GM12878 (cell line): ENCODE data around the gene LRRC14B. TPM values are rescaled to one million over a fixed set of nuclear protein-coding genes. Genes with fewer than 3 reads are reported as not detected.

ENCODE experiments used
- ATAC-seq: fragments of 200-7000 bp; cut with Tn5 transposase; 3 replicates; pipeline ENCODE4 v1.9.1; 2020; ENCODE audit warnings: mild to moderate bottlenecking, moderate library complexity
- BruUV-seq: library from RNA; stranded (reverse); fragments of 400-500 nt; replicated peaks from 2 replicates; lab custom pipeline; 2021; lab: Mats Ljungman, UMichigan
- CTCF ChIA-PET: fragments of 300-600 bp; sonication (Branson Sonifier 250); formaldehyde crosslinking; extraction: SDS; loops from one replicate; lab custom pipeline; 2021; ENCODE audit warnings: inconsistent platforms; lab: Yijun Ruan, JAX
- POLR2A ChIA-PET: fragments of 350-600 bp; formaldehyde crosslinking; extraction: SDS; loops from one replicate; lab custom pipeline; 2021; ENCODE audit warnings: inconsistent platforms; lab: Charles Lee
- RAD21 ChIA-PET: fragments of 300-600 bp; sonication (Branson Sonifier 250); formaldehyde crosslinking; loops from one replicate; lab custom pipeline; 2023; ENCODE audit warnings: antibody characterized with exemption; ENCODE audit not compliant: unreplicated experiment; lab: Charles Lee
- SMC1A ChIA-PET: fragments of 300-600 bp; sonication (Branson Sonifier 250); formaldehyde crosslinking; loops from one replicate; lab custom pipeline; 2023; ENCODE audit not compliant: unreplicated experiment, uncharacterized antibody; lab: Charles Lee
- DNase-seq: peaks from one replicate; pipeline ENCODE4 v3.0.0-alpha.2; 2011; ENCODE audit warnings: low read depth, low spot score
- FAIRE-seq: peaks from 3 replicates; lab custom pipeline; 2011; peaks lifted over from hg19 to GRCh38; lab: Jason Lieb, UNC
- H2AFZ ChIP-seq: 2 replicates; pipeline ENCODE4 v1.6.0; 2011; ENCODE audit warnings: low read depth, low read length, control low read depth; ENCODE audit not compliant: control insufficient read depth
- H3K27ac ChIP-seq: 2 replicates; pipeline ENCODE4 v1.5.1; 2011; ENCODE audit warnings: control low read depth; ENCODE audit not compliant: control insufficient read depth, insufficient read depth
- H3K27me3 ChIP-seq, 2 experiments: replicated peaks in 1 of 2; 2 replicates each; pipeline versions ENCODE4 v1.6.0 to v1.6.1; 2011; ENCODE audit warnings: low read length in 1 of 2; ENCODE audit not compliant: control insufficient read depth in 2 of 2, insufficient read depth in 2 of 2
- H3K36me3 ChIP-seq, 2 experiments: 2 replicates each; pipeline ENCODE4 v1.5.1; 2011; ENCODE audit warnings: low read length in 1 of 2; ENCODE audit not compliant: control insufficient read depth in 2 of 2, insufficient read depth in 2 of 2
- H3K4me1 ChIP-seq: 2 replicates; pipeline ENCODE4 v1.6.1; 2011; ENCODE audit warnings: mild to moderate bottlenecking, low read length, moderate library complexity, mixed read lengths; ENCODE audit not compliant: control insufficient read depth, insufficient read depth
- H3K4me2 ChIP-seq: 2 replicates; pipeline ENCODE4 v1.6.0; 2011; ENCODE audit warnings: control low read depth; ENCODE audit not compliant: control insufficient read depth, insufficient read depth
- H3K4me3 ChIP-seq: fragments of 200-600 bp; sonication (generic); 2 replicates; pipeline ENCODE4 v1.5.1; 2016
- H3K79me2 ChIP-seq: 2 replicates; pipeline ENCODE4 v1.6.0; 2011; ENCODE audit warnings: low read length; ENCODE audit not compliant: control insufficient read depth, insufficient read depth
- H3K9ac ChIP-seq: 2 replicates; pipeline ENCODE4 v1.8.0; 2011; ENCODE audit warnings: low read length, control low read depth, mixed read lengths; ENCODE audit not compliant: control insufficient read depth, insufficient read depth
- H3K9me3 ChIP-seq: replicated peaks from 3 replicates; pipeline ENCODE4 v1.5.1; 2011; ENCODE audit warnings: mild to moderate bottlenecking, low read length; ENCODE audit not compliant: control insufficient read depth, insufficient read depth
- H4K20me1 ChIP-seq: 2 replicates; pipeline ENCODE4 v1.6.0; 2011; ENCODE audit not compliant: control insufficient read depth, insufficient read depth
- ATF2 ChIP-seq: IDR thresholded peaks from 2 replicates; pipeline ENCODE4 v1.6.1; 2012; ENCODE audit warnings: low read length, inconsistent platforms
- BCLAF1 ChIP-seq: fragments of 450-650 bp; IDR thresholded peaks from 2 replicates; pipeline ENCODE4 v1.6.1; 2017; ENCODE audit warnings: antibody characterized with exemption, mild to moderate bottlenecking, moderate library complexity
- CREB1 ChIP-seq: IDR thresholded peaks from 2 replicates; pipeline ENCODE4 v1.6.1; 2012; ENCODE audit warnings: low read depth, mild to moderate bottlenecking, inconsistent platforms
- ETV6 ChIP-seq, 2 experiments: fragments of 450-650 bp in 1 of 2; IDR thresholded peaks in 1 of 2; conservative IDR thresholded peaks in 1 of 2; 2 replicates each; pipeline ENCODE4 v1.6.1; 2014; ENCODE audit warnings: antibody characterized with exemption in 1 of 2, borderline replicate concordance in 1 of 2, low read depth in 1 of 2, mild to moderate bottlenecking in 1 of 2, moderate library complexity in 1 of 2
- GATAD2B ChIP-seq: fragments of 450-650 bp; conservative IDR thresholded peaks from 2 replicates; pipeline ENCODE4 v1.6.1; 2017; ENCODE audit warnings: low read depth, mild to moderate bottlenecking, moderate library complexity
- KDM1A ChIP-seq: fragments of 200-600 bp; sonication (generic); IDR thresholded peaks from 2 replicates; pipeline ENCODE4 v1.6.1; 2016; ENCODE audit warnings: borderline replicate concordance
- KLF5 ChIP-seq: fragments of 450-650 bp; IDR thresholded peaks from 2 replicates; pipeline ENCODE4 v1.6.1; 2014; ENCODE audit warnings: mild to moderate bottlenecking; ENCODE audit not compliant: partially characterized antibody
- MEF2A ChIP-seq: IDR thresholded peaks from 2 replicates; pipeline ENCODE4 v1.6.1; 2011; ENCODE audit warnings: low read depth, mild to moderate bottlenecking, low read length, moderate library complexity; ENCODE audit not compliant: insufficient read depth
- MYB ChIP-seq: fragments of 150-350 bp; IDR thresholded peaks from 2 replicates; pipeline ENCODE4 v1.6.1; 2014; ENCODE audit warnings: mild to moderate bottlenecking, low read depth, low read length, borderline replicate concordance
- POU2F2 ChIP-seq: IDR thresholded peaks from 3 replicates; pipeline ENCODE4 v1.6.1; 2011; ENCODE audit warnings: low read depth, mild to moderate bottlenecking, low read length, borderline replicate concordance
- REST ChIP-seq: IDR thresholded peaks from 2 replicates; pipeline ENCODE4 v1.6.1; 2012; ENCODE audit warnings: mild to moderate bottlenecking, low read depth, low read length
- STAT3 ChIP-seq: IDR thresholded peaks from 2 replicates; pipeline ENCODE4 v1.6.1; 2011; ENCODE audit warnings: low read depth, low read length, improper control_type of control experiment
- TARDBP ChIP-seq: IDR thresholded peaks from 2 replicates; pipeline ENCODE4 v1.6.1; 2016; ENCODE audit warnings: borderline replicate concordance
- TBL1XR1 ChIP-seq: IDR thresholded peaks from 2 replicates; pipeline ENCODE4 v1.6.1; 2012; ENCODE audit warnings: low read depth, low read length, improper control_type of control experiment
- ZZZ3 ChIP-seq: IDR thresholded peaks from 2 replicates; pipeline ENCODE4 v1.6.1; 2011; ENCODE audit warnings: low read depth; ENCODE audit not compliant: control insufficient read depth, insufficient read length
- WGBS: methylation state at CpG from one replicate; pipeline ENCODE4 v1.1.6; 2016; ENCODE audit warnings: low lambda C conversion rate; ENCODE audit not compliant: insufficient replicate concordance, insufficient coverage; ENCODE audit errors: missing lambda C conversion rate; 5-methylcytosine and 5-hydroxymethylcytosine counted together
- in situ Hi-C: fragments of 300-500 bp; cut with MboI; formaldehyde crosslinking; loops from 9 replicates; pipeline ENCODE4 v1.14.3; 2018; ENCODE audit warnings: mixed read lengths
- intact Hi-C: fragments of 100-400 bp; cut with micrococcal nuclease; formaldehyde crosslinking; loops from one replicate; pipeline ENCODE4 v1.14.2; 2022; ENCODE audit not compliant: unreplicated experiment
- polyA plus RNA-seq, 11 experiments: library from polyadenylated mRNA; depleted of rRNA in 4 of 11; unstranded in 6 of 11; stranded (reverse) in 5 of 11; fragments of >200 nt; fragmentation: Nextera tagmentation in 4 of 11; fragmentation: Illumina TruSeq in 1 of 11; extraction: Ambion mirVana in 4 of 11; extraction: Trizol in 1 of 11; gene quantifications; 1 replicate in 1 of 11; 2 replicates in 10 of 11; pipeline versions ENCODE4 v1.2.1 to v1.2.3, GENCODE V29; 2011 to 2016; ENCODE audit warnings: inconsistent platforms in 2 of 11, missing spikeins in 2 of 11, low read depth in 1 of 11
- total RNA-seq, 4 experiments: library from RNA; depleted of rRNA in 3 of 4; stranded (reverse); fragments of >200 nt in 3 of 4; fragmentation: Illumina TruSeq in 1 of 4; extraction: Trizol in 1 of 4; gene quantifications; 2 replicates each; pipeline versions ENCODE4 v1.2.1 to v1.2.3, GENCODE V29; 2013 to 2021
- TF ChIP-seq, protein P1 (sequence below): fragments of 150-350 bp; IDR thresholded peaks from 2 replicates; pipeline ENCODE4 v1.6.1; 2014; ENCODE audit warnings: mild to moderate bottlenecking, low read depth, low read length

LRRC14B gene
- total and polyA plus RNA-seq, 10 of the 15 experiments (the other 5 are each of a cell fraction or from before 2014, with no cell fraction given) = 0.06 to 0.31 (median 0.13) TPM; not detected in 5

DNA sequence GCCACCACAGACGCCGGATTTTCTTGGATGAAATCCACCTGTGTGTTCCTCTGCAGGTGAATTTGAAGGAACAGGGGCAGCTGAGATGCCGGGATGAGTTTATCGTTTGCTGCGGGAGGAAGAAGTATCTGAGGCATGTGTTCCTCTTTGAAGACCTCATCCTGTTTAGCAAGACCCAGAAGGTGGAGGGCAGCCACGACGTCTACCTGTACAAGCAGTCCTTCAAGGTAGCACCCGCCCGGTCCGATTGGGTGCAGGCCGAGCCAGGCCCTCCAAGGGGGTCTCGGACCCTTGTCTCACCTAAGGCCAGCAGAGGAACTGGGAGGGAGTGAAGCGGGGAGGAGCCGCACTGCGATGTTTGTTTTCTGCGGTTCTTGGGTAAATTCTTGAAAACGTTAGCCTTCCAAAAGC, 18.4 kb upstream of the LRRC14B start:
- Histone ChIP-seq H3K4me1 (no peaks in the 10 kb centered on the region), H4K20me1 (no peaks in the 10 kb centered on the region), H3K4me3 (no peak overlapping the region), H3K9ac (no peak overlapping the region), H3K36me3 (no peaks in the 10 kb centered on the region), H3K27me3 (peaks cover 0 to 3% of the 10 kb centered on the region in 2 experiments; a peak in 2 of 4 replicates), H3K79me2 (no peaks in the 10 kb centered on the region), H2AFZ (no peak overlapping the region), H3K9me3 (no peaks in the 10 kb centered on the region), H3K4me2 (no peak overlapping the region), H3K27ac (no peak overlapping the region)
- in situ Hi-C loops (no loop called here), intact Hi-C loops (no loop called here)
- no TSS peak for BruUV-seq
- ATAC-seq (no peak), FAIRE-seq (no peak), DNase-seq (no peak)
- ChIA-PET CTCF (no interaction called here), SMC1A (no interaction called here), POLR2A (no interaction called here), RAD21 (no interaction called here)
- WGBS = 31% methylated on average over 17 of the region's 17 CpGs
- TF ChIP-seq REST = no peak
- no peak for TF ChIP-seq GATAD2B
- TF ChIP-seq BCLAF1 = no peak
- no peak for TF ChIP-seq TARDBP
- TF ChIP-seq POU2F2 = no peak
- TF ChIP-seq MEF2A = no peak
- no peak for TF ChIP-seq ETV6 (conservative IDR thresholded peaks at IDR 0.05 in 1 of 2, IDR thresholded peaks at IDR 0.05 in 1 of 2; ENCODE audit: borderline replicate concordance in 1 of 2, low read depth in 1 of 2)
- TF ChIP-seq MYB = no peak
- no peak for TF ChIP-seq ZZZ3
- no peak for TF ChIP-seq KLF5
- no peak for TF ChIP-seq KDM1A
- TF ChIP-seq CREB1 = no peak
- TF ChIP-seq STAT3 = no peak
- TF ChIP-seq, protein P1, sequence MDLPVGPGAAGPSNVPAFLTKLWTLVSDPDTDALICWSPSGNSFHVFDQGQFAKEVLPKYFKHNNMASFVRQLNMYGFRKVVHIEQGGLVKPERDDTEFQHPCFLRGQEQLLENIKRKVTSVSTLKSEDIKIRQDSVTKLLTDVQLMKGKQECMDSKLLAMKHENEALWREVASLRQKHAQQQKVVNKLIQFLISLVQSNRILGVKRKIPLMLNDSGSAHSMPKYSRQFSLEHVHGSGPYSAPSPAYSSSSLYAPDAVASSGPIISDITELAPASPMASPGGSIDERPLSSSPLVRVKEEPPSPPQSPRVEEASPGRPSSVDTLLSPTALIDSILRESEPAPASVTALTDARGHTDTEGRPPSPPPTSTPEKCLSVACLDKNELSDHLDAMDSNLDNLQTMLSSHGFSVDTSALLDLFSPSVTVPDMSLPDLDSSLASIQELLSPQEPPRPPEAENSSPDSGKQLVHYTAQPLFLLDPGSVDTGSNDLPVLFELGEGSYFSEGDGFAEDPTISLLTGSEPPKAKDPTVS = no peak
- no peak for TF ChIP-seq TBL1XR1
- TF ChIP-seq ATF2 = no peak
